ENCODE results near the gene ABCA1.
"Not testable (repeated sequence)": the region's sequence is repeated elsewhere in the genome, so short reads cannot be mapped to it uniquely, and the experiment has no call there.

ABCA1 gene

DNA sequence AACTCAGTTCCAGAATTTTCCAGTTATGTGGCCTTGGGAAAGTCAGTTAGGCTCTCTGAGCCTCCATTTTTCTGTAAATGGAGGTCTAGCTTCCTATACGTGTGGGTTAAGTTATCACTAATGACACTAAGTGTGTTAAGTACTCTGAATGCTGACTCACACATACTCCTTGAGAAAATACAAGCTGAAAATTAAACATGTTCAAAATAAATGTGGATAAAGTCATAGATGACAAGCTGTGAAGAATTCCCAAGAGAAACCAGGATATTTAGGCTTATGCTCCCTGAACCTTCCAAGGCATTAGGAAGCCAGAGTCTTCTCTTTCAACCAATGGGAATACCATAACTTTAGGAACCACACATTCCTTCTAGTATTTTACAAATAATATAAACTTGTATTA is 58.1 kb downstream of the ABCA1 start:
- peak; percentile 89 for DNase-seq

DNA sequence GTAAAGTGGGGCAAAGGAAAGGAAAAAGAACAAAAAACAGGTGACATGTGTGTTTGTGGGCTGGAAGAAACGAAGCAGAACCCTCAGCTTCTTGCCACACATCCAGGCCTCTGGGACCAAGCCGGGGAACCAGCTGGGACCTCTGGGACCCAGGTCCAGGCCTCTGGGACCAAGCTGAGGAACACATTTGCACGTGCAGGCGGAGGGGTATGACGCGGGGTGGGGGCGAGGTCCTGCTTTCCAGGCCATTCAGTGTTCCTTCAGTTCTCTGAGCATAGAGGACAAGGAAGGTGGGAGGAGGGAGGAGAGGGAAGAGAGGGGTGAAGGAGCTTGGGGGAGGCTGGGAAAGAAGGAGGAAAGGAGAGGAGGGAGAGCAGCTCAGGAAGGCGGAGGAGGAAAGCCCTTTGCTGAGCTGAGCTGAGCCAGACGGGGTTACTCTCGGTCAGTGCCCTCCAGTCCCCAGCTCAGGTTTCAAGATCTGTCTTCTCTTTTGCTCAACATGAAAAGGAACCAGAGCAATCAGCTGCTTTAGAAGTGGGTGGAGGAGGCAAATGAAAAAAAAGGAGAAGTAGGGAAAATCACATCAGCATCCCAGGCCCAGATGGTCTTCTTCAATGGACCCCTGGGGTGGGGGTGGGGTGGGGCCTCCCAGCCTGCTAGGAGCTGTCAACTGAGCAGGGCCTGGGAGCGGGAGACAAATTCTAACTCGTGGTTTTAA is 59.1 kb downstream of the ABCA1 start:
- peak; percentile 84 for DNase-seq

DNA sequence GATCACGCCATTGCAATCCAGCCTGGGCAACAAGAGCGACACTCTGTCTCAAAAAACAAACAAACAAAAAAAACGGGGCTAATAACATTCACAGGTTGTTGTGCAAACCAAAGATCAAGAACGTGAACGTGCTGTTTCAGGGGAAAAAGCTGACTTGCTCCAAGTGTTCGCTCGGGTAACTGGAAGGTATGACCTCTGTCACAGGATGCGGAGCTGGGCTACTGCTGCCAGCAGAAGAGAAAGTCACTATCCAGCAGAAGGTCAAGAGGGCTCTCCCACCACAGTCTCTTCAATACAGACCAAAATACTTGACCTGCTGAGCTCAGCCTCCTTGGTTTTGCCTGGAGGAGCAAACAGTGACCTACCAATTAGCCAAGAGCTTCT is 59.7 kb downstream of the ABCA1 start:
- no peak for DNase-seq

DNA sequence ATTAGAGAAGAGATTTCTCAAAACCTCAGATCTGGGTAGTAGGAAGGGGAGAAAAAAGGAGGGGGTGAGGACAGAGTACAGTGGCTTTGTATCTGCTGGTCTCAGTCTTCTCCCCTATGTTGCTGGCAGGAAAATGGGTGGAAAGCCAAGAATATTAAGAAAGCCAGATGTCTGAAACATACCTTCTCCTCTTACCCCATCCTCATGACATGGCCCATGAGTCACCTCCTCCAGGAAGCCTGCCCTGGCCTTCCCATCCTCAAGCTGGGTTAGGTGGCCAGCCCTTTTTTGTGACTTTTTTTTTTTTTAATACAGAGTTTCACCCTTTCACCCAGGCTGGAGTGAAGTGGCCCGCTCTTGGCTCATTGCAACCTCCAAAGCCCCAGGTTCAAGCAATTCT is 61.8 kb downstream of the ABCA1 start:
- peak; percentile 43 for DNase-seq

DNA sequence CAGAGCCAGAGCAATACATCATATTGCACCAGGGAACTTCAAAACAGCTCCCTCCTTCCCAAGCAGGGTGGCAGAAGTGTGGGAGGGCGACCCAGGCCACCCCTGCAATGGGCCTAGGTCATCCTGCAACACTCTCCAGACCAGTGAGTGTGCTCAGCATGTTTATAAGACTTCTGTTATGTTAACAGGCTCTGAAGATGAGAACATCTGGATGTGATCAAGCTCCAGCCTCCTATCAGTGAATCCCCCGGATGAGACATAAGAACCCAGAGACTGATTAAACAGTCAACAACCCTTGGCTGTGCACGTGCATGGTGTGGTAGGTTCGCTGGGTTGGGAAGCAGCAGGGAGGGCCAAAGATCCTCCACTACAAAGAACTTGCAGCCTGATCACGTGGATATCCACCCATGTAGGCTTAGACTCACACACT is 63.3 kb downstream of the ABCA1 start:
- peak; percentile 79 for DNase-seq

DNA sequence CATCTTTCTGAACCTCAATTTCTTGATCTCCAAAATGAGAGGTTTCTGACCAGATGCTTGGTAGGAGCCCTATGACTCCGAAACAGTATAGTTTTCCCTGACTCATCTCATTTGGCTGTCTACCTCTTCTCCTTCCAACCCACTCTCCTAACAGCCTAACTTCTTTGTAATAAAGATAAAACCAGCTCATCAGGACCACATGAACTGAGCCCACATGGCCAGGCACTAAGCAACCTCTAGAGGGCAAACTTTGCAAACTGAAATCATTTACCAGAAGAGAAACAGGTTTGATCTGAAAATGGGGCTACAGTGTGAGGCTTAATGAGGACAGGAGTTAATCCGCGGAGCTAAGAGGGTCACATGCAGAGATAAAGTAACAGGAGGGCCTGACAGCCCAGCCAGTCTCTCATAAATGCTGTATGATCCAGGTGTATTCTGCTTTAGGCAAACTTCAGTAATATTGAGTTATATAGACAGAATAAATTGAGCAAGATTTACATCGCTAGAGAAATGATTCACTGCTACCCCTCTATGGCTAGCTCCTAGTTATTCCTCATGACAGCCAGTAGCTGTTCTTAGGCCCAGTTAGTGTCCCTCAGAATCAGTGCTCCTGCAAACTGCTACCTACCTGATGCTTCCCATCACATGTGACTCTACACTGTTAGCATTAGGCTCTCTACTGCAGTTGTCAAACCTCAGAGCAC is 64.6 kb downstream of the ABCA1 start:
- DNase-seq: peak; percentile 80

DNA sequence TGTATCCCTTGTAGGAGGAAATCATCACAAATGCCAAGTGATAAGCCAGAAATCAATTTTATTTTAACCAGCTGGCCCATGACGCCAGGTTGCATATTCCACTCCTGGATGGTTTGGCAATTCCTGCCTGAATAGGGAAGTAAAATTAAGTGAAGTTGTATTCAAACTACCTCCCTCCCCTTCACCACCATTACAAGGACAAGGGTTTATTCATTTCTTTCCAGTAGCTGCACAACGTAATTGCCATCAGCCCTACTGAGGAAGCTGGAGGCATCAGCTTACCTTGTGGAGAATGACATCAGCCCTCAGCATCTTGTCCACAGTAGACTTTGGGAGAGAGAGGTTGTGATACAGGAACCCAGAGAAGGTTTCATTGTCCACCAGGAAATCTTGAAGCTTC is 66.6 kb downstream of the ABCA1 start:
- DNase-seq: no peak

DNA sequence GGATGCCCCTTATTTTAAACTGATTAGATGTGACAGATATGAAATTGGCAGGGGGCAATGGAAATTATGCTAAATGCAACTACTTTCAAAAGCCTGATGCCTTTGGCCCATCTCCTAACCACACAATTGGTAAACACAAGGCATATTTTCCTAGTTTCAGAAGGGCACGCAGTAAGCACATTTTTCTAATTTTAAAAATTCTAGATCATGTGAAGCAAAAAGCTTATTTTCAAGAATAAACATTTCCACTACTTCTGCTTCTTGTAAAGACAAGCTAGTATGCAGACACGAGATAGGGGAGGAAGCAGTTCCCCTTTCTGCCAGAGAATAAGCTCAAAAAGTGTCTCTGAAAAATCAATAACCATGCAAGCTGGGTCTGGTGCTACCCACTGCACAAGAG is 67.7 kb downstream of the ABCA1 start:
- DNase-seq: peak; percentile 74

DNA sequence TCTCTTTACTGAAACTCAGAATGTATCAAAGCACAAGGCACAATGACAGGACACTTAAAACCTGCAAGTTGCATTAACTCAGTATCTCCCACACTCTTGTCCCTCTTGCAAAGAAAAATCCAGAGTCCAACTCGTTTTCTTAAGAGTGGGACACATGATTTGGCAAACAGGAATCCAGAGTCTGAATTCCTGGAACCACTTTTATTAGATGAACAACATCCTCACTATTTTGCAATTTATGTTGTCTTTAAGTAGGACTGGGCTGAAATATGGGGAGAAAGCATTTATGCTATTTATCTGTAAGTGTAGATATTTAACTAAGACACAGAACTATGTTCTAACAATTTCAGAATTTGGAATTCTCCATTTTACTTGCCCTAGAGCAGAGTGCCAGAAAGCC is 69.1 kb downstream of the ABCA1 start:
- DNase-seq: peak; percentile 81

DNA sequence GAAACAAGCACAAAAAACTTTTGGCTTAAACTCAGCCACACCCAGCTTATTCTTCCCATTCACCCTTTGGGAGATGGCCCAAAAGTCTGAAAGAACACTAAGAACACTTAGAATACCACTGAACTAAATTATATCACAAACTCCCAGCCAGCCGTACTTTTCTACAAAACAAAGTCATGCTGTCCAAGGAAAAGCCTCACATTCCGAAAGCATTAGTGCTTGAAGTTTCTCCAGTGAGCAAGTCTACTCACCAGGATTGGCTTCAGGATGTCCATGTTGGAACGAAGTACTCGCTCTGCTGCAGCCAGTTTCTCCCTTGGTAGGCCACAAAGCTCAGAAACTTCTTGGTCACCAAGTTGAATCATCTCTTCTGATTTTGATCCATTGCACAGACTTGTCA is 69.7 kb downstream of the ABCA1 start:
- DNase-seq: peak; percentile 83

DNA sequence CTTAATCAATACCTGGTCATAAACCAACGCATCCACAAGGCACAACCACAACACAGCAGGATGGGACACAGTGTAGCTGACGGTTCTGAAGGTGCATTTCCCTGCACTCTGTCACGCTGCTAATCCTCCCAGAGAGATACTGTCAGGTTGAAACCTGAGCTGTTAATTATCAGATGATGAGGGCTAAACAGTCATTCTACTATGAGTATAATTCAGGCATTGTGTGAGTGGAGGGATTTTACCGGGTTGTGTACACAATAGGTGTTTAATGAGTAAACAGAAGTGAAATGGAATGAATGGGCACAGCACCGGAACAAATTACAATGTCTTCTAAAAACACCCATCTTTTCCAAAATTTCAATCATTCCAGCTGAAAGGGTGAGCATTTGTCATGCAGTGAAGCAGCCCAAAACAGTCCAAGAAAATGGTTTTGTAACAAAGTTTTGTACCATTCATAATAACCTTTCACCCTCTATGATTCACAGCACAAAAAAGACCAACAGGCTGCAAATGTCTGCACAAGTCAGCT is 71.5 kb downstream of the ABCA1 start:
- DNase-seq: no peak

DNA sequence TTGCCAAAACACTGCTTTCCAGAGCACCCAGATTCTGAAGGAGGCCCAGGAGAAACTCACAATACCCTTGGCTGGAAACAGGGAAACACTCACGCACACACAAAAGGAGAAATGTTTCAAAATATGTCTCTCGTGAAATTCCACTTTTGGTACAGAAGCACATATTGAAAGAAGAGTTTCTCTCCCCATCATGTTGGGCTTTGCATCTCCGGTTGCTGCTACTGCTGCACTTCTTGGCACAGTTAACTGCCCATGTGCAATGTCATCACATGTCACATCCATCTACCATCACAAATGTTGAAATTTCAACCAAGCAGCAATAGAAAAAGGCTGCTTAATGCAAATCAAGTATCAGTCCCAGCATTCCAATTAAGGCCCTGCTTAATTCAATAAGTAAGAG is 72.1 kb downstream of the ABCA1 start:
- no peak for DNase-seq

DNA sequence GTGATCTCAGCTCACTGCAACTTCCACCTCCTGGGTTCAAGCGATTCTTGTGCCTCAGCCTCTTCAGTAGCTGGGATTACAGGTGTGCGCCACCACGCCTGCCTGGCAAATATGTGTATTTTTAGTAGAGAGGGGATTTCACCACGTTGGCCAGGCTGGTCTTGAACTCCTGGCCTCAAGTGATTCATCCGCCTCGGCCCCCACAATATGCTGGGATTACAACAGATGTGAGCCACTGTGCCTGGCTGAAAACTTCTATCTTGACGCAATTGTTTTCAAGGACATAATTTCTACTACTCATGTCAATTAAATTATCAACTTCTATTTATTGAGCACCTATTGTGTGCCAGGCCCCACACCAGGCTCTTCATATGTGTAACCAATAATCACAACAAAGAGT is 72.7 kb downstream of the ABCA1 start:
- DNase-seq: not testable (repeated sequence)

DNA sequence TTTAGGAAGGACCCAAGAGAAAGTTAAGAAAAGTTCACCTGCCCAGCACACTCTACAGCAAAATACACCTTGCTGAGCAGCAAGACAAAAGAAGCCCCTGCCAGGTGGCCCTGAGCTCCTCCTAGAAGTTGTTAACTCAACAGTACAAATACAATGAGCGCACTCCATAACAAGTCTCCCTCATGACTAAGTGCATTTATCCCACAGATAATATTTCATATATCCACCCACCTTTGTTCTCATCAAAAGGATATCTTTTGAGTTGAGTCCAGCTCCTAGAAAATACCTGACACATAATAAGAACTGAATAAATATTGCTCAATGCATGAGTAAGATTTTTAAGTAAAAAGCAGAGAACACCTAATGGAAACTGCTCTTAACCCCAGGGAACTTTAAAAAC is 73.3 kb downstream of the ABCA1 start:
- DNase-seq: no peak

DNA sequence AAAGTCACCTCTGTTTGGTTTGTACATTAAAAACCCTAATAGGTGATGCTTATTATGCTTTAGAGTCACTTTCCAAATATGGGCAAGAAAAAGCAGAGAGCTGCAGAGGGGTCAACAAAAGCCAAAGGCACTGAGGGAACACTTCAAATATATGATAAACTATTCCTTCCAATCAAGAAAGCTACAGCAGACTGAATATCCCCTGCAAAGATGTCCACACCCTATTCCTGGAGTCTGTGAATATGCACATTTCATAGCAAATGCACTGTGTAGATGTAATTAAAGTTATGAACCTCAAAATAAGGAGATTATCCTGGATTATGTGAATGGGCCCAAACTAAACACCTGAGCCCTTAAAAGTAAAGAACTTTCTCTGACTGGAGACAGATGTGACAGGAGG is 74.3 kb downstream of the ABCA1 start:
- DNase-seq: no peak

DNA sequence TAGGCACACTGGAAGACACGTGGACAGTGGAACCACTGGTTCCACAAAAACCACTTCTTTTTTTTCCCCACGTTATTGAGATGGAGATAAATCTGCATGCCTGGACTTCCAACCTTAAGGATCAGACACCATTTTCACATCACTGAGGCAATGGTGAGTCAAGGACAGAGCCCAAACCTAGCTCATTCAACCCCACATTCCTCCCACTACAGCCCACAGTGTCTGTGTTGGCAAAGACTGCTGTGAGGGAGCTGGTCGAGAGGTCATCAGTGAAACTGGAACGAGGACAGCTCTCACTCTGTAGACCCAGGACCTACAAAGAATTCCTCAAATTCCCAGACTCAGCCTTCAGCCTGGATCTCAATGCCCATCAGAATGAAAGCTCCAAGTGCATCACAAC is 74.8 kb downstream of the ABCA1 start:
- DNase-seq: peak; percentile 5

DNA sequence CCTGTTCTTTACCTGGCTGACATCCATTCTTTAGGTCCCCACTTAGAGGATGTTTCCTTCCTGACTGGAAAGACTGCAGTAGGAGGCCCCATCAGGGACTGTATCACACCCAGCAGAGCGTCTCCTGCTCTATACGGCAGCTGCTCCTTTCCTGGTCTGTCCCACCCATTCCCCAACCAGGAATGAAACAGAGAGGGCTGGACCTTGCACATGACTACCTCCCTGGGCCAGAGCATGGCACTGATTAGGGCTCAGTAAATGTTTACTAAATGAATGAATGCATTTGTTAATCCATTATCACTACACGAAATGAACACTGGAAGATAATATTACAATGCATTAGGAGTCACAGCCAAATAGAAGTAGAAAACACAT is 76.4 kb downstream of the ABCA1 start:
- DNase-seq: no peak

DNA sequence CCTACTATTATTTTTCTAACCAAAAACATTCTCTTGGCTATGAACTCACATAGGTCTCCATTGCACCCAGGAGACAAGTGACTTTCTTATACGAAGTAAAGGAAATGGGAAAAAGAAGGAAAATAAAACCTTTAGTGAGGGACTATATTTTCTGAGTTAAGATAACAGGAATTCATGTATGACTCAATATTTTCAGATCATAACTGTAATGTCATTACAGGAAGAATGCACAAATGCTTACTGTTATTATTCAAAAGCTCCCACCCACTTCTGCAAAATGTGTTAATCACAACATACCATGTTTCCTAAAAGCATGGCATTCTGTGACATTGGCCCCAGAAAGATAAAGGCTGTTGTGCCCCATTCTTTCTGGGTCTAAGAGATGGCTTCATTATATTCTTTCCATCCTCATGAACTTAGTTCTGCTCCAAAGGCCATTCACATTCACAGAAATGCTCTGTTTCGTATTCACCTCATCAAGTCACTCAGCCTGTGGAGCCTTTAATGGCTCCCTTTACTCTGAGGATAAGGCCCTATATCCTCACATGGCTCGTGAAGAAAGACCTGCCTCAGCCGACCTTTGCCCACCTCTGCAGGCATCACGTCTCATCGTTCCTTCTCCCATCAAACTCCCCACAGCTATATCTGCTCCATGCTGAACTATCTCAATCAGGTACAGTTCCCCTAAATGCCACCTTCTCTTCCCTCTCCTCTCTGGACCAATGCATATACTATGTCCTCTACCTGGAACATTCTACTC is 77.0 kb downstream of the ABCA1 start:
- DNase-seq: peak; percentile 68

DNA sequence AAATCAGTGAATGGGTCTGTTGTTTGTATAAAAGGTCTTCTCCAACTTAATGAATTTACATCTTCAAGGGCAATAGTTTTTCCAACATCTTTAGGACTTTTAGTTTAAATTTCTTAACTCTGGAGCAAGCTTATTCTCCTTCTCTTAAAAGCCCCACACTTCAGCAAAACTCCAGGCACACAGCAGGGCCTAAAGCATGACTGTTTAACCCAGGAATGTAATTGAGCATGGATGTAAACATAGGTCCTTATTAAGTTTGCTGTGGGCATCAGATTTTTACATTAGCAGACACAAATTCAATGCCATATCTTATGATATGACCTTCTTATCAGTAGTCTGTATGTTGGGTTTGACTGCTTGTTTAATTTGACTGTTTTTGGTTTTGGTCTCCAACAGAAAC is 78.9 kb downstream of the ABCA1 start:
- DNase-seq: peak; percentile 30

DNA sequence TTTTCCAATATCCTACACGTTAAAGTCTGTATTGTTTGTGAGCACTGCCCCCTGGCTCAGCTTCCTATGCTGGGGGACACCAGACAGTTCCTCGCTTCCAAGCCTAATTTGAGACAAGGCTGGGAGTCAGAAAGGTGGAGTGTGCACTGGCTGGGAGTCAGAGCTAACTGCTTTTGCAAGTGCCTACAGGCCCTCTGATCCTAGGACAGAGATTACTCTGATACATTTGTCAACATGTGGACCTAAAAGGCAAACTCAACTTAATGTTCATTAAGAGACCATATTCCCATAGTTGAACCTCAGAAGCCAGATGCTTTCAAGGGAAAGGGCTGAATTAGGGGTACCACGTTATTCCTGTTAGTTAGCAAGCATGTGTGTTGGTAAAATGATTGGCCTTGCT is 83.2 kb downstream of the ABCA1 start:
- no peak for DNase-seq

DNA sequence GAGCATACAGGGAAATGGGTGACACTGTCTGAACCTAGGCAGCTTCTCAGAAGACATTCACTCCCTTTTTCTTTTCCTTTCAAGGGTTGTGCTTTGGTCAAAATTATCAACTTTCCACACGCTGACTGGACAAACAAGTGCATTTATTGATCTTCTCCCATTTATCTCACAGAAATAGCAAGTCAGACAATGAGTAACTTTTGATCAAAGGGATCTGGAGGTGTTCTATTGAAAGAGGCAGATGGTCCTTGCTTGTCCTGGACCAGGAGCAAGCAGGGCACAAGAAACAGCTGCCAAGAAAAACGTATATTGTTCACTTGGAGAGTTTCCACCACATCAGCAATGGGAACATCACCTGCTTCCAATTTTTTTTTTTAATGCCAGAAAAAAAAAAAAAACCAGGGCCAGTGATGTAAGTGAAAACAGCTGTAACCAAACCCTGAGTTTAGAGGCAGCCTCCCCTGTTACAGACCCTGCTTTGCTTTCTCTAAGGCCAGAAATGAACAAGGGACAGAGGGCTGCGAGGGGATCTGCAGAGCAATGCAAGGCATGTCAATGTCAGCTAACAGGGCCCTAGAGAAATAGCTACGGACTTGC is 84.2 kb downstream of the ABCA1 start:
- DNase-seq: peak; percentile 4

DNA sequence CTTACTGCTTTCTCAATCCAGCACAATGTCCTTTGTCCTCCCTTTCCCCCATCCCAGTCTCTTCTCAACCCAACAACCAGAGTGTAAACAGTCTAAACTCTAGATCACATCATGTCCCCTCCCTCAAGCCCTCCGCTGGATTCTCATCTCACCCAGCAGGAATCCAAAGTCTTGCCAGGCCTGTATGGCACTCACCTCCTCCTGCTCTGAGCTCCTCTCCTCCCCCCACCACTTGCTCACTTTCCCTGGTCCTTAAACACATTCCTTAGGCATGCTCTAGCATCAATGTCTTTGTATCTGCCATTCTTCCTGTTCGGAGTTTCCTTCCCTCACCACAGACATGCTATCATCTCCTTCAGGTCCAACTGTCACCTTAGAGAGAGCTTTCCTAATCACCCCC is 85.3 kb downstream of the ABCA1 start:
- peak; percentile 24 for DNase-seq

DNA sequence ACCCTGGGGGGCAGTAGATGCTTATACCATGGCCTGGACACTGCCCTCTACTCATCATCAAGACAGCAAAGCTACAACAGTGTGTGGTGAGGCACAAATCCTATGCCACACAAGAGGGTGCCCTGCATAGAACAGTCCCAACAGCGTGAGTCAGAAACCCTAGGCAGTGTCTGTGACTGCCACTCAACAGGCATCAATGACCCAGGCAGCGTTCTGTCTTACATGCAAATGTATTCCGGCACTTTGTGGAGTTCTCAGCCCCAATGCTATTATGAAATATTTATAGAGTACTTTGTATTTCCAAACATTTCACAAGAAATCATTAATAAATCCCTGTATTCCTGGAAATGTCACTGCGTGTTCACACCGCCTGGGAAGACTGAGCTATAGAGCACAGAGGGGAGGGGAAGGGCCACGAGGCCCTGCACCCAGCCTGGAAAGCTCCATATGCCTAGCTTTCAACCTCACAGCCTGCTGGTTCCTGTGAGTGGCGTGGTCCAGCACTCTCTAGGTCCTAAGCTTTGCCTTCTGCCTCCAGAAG is 86.3 kb downstream of the ABCA1 start:
- no peak for DNase-seq
